HG03060 (cell line): ENCODE results near the gene CDR2L.
"Not testable (repeated sequence)": the region's sequence is repeated elsewhere in the genome, so short reads cannot be mapped to it uniquely, and the experiment has no call there.

Experiments used
- ATAC-seq: cut with Tn5 transposase; IDR thresholded peaks from one replicate; pipeline ENCODE4 v1.9.1; 2021; ENCODE audit warnings: low read depth, moderate number of reproducible peaks; ENCODE audit not compliant: unreplicated experiment

The CDR2L gene

GRCh38 chr17:75006653-75007052, 19.2 kb downstream of the CDR2L start:
- no peak for ATAC-seq

GRCh38 chr17:75008373-75008772, 20.9 kb downstream of the CDR2L start:
- ATAC-seq, result no peak

DNA sequence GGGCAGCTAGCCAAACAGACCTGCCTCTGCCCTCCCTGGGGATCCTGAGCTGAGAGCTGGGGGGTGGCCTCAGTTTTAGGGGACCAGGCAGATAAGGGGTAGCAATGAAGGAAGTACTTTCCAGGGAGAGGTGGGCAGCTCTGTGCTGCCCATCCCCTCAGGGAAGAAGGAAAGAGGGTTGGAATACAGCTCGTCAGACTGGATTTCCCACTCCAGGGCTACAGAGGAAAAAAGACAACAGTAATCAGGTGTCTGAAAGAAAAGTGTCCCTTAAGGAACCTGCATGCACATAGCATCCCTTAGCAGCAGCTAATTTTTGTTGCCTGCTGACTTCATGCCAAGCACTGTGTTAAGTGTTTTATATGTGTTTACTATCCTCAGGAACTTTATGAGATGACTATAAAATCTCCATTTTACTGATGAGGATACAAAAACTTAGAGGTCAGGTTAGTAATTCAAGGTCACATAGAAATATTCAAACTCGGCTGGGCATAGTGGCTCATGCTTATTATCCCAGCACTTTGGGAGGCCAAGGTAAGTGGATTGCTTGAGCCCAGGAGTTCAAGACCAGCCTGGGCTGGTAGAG, 21.8 kb downstream of the CDR2L start:
- no peak for ATAC-seq

DNA sequence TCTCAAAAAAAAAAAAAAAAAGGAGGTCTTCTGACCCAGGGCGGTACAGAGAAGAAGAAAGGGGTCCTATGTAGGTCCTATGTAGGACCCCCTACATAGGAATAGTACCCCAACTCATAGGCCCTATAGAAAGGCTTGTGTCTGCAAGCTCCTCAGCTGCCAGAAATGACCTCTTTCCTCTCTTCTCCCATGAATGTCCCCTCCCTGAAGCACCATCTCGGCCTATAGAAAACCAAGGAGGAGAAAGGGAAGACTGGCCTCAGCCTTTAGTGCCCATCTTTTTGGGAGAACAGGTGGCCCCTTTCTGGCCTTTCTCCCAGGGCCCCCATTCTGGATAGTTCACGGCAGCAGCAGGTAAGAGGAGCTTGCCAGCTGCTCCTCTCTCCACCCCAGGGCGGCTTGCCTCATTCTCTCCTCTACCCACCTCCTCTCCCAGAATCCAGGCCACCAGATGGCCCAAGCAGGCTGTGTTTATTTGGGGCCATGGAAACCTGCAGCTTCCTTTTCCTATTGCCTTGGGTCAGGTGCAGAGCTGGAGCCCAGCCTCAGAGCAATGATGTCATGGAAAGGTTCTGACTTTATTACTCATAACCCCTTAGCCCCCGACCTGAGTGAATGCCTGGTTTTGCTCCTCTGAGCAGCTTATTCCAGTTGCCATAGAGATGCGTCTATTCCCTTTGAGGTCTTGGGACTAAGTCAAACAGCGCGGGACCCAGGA, 23.4 kb downstream of the CDR2L start:
- no peak for ATAC-seq

GRCh38 chr17:75011401-75012095, 24.1 kb downstream of the CDR2L start:
- ATAC-seq, result no peak

GRCh38 chr17:75012096-75012345, 24.6 kb downstream of the CDR2L start:
- ATAC-seq, result no peak

DNA sequence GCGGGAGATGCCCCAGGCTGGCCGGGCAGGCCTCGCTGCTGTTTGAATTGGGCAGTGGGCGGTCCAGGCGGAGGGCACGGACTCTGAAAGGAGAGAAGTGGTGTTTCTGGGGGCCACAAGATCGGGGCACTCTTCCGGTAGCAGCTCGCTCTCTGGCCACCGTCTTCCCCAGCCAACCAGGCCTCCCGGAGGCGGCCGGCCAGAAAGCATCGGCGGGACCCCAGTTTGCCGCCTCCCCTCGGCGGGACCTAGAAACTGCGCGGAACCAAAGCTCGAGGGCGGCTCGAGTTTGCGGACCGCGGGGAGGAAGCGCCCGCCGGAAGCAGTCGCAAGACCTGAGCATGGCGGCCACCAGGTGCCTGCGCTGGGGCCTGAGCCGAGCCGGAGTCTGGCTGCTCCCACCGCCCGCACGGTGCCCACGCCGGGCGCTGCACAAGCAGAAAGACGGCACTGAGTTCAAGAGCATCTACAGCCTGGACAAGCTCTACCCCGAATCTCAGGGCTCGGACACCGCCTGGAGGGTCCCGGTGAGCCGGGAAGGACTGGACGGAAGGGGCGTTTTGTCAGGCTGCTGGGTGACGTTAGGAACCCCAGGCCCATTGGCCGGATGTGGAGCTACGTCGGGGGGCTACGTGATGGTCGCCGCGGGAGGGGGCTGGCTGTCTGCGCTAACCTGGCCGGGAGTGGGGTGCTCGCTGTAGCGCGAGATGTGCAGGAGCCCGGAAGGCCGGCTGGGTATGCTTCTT, 25.1 kb downstream of the CDR2L start, which contains the start of gene MRPL58:
Gene MRPL58 (plus strand): TSS at position 325 of the 746 bp plus-strand sequence. CDS start 17 bp downstream, at position 342.
- ATAC-seq, result peak; percentile 54

GRCh38 chr17:75013092-75013559, 25.7 kb downstream of the CDR2L start:
- ATAC-seq, result no peak

GRCh38 chr17:75019146-75019545, 31.7 kb downstream of the CDR2L start:
- no peak for ATAC-seq

DNA sequence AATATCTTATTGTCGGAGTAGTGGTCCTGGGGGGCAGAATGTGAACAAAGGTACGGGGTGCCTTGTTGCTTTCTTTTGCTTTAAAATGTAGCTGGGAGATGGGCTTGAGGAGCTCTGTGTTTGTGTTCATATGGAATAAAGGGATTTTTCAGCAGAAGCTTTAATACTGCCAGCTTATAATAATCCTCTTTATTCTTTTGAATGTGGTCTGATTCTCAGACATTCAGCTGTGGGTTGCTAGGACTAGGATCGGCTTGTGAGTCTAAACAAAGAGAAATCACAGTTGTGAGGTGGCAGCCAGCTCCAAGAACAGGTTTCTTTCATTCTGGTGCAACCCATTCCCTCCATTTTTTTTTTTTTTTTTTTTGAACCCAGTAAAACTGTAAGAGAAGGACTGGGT, 32.3 kb downstream of the CDR2L start:
- no peak for ATAC-seq

DNA sequence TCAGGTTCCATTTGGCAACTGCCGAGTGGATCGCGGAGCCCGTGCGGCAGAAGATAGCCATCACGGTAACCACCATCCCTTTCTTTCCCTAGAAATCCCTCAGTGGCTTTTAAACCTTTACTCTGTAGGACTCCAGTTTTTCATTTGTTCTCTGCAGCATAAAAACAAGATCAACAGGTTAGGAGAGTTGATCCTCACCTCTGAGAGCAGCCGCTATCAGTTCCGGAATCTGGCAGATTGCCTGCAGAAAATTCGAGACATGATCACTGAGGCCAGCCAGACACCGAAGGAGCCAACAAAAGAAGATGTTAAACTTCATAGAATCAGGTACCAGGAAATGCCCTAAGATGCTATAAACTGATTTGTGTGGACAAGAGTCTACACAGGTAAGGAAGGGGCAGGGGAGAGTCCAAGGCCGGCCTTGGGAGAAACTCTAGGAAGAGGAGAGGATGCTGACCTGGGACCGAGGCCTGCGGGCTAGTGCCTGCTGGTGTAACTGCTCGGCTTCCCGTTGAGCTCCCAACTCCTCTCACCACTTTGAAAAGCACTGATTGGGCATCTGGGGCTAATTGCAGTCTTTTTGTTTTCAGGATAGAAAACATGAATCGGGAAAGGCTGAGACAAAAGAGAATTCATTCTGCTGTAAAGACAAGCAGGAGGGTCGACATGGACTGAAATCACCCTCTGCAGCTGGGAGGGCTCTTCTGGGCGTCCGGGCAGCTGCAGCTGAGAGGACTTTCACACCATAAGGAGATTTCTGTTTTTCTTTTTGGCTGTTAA, 33.1 kb downstream of the CDR2L start:
- no peak for ATAC-seq

GRCh38 chr17:75024686-75025397, 37.4 kb downstream of the CDR2L start:
- no peak for ATAC-seq

GRCh38 chr17:75025398-75025734, 37.9 kb downstream of the CDR2L start:
- ATAC-seq, result not testable (repeated sequence)

GRCh38 chr17:75026650-75027049, 39.2 kb downstream of the CDR2L start:
- not testable (repeated sequence) for ATAC-seq

DNA sequence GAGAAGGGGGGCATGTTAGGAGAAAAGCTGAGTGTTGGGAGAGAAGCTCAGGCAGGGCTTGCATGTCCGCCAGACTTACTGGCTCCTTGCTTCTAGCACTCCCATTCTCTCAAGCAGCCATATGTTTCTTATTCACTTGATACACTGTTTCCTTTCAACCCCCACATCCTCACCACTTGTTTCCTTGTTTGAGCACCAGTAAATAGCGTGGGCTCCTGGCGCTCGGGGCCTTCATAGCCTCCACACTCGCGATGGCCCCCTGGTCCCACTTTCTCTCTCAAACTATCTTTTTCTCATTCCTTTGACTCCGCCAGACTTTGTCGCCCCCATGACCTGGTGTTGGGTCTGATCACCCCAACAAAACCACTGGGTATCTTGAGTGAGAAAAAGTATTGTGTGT, 42.7 kb downstream of the CDR2L start:
- no peak for ATAC-seq

DNA sequence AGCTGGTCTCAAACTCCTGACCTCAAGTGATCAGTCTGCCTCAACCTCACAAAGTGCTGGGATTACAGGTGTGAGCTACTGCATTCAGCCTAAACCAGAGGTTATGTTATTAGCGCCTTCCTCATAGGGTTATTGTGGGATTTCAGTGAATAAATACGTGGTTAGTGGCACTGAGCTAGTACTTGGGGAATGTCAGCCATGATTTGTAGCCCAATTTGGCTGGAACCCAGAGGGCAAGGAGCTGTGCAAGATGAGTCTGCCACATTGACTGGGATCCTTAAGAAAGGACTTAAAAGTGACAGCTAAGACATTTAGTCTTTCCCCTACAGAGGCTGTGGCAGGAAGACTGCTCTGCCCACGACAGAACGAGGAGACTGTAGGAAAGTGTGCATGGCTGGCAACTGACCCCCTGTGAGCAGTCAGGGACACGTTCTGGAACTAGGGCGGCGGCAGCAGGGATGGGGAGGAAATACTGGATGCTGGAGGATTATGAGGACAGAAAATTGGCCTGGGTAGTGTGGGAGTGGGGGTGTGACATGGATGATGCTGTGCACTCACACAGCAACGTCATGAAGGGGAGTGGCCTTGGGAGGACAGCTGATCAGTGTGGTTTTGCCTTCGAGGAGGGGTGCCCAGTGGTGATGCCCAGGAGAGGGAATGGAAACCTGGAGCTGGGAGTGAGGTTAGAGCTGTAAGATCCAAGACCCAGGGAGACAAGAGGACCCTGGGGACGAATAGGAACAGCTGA, 44.7 kb downstream of the CDR2L start:
- no peak for ATAC-seq

GRCh38 chr17:75032720-75033280, 45.4 kb downstream of the CDR2L start:
- ATAC-seq, result no peak

DNA sequence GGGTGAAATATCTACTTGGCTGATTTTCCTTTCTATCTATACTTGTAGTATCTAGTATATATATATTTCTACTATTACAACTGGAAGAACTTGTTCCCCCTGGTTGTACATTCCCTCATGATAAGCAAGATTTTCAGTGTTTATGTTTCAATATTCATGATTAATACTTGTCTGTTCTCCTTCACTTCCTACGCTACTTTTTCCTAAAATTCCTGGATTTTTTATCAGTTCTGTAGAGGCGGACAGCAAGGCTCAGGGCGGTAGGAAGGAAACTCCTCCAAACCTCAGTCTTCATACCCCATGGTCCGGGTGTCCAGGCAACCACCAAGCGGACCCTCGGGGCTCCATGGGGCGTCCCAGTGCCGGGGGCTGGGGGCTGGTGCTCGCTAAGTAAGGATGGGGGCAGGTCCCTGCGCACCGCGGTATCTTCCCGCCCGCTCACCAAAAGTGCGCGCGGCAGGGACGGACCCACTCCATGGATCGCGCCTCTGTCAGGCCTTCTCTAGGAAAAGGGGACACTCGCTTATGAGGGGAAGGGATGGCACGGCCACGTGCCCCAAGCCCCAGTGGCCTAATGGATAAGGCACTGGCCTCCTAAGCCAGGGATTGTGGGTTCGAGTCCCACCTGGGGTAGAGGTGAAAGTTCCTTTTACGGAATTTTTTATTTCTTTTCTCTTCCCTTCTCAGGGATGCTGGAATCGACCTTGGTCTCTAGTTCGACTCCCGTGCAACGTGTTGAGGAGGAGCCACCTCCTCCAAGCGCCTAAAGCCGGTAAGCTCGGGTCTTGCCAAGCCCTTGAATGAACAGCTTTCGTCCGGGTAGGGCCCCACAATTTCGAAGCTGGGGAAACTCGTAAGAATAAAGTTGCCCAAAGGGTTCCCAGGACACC, 46.2 kb downstream of the CDR2L start:
- ATAC-seq, result no peak
